BE2C (cell line): ENCODE results near the gene FAM107A.
"Not testable (repeated sequence)": the region's sequence is repeated elsewhere in the genome, so short reads cannot be mapped to it uniquely, and the experiment has no call there.

ENCODE experiments used
- DNase-seq: peaks from one replicate; pipeline ENCODE4 v3.0.0-alpha.2; 2020
- H3K27me3 ChIP-seq: fragments of 250-450 bp; sonication (Bioruptor Pico); 2 replicates; pipeline ENCODE4 v1.5.1; 2020; ENCODE audit warnings: mild to moderate bottlenecking
- H3K36me3 ChIP-seq: fragments of 250-450 bp; sonication (Bioruptor Pico); 2 replicates; pipeline ENCODE4 v1.5.1; 2020; ENCODE audit warnings: mild to moderate bottlenecking
- H3K4me1 ChIP-seq: fragments of 250-450 bp; sonication (Bioruptor Pico); 2 replicates; pipeline ENCODE4 v1.5.1; 2020
- H3K4me3 ChIP-seq: 2 replicates; pipeline ENCODE4 v1.5.1; 2011; ENCODE audit warnings: low read depth, low read length
- H3K9me3 ChIP-seq: fragments of 250-450 bp; sonication (Bioruptor Pico); 2 replicates; pipeline ENCODE4 v1.5.1; 2020
- TF ChIP-seq, protein P1 (sequence below): IDR thresholded peaks from 2 replicates; pipeline ENCODE4 v1.5.1; 2012; ENCODE audit warnings: mild to moderate bottlenecking, low read depth, low read length

The FAM107A gene

DNA sequence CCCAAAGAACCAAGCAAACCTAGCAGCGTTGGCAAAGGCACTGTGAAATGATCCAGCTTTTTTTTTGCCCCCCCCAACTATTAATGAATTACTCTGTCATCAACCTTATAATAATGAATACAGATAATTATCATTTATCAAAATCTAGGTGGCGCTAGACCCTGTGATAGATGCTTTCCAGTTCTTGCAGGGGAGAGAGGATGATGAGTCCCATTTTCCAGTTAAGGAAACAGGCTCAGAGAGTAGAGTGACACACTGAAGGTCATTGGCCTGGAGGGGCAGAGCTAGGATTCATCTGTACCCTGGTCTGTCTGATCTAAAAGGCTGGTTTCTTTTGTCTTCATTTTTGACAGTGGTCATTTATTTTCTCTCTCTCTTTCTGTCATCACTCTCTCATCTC lies 45.2 kb downstream of the FAM107A start:
- no peaks in the 10 kb centered on the region for H3K36me3 ChIP-seq
- H3K4me1 ChIP-seq: no peaks in the 10 kb centered on the region
- H3K27me3 ChIP-seq: no peaks in the 10 kb centered on the region
- no peaks in the 10 kb centered on the region for H3K9me3 ChIP-seq
- no peak overlapping the region for H3K4me3 ChIP-seq
- DNase-seq: no peak
- TF ChIP-seq, protein P1, sequence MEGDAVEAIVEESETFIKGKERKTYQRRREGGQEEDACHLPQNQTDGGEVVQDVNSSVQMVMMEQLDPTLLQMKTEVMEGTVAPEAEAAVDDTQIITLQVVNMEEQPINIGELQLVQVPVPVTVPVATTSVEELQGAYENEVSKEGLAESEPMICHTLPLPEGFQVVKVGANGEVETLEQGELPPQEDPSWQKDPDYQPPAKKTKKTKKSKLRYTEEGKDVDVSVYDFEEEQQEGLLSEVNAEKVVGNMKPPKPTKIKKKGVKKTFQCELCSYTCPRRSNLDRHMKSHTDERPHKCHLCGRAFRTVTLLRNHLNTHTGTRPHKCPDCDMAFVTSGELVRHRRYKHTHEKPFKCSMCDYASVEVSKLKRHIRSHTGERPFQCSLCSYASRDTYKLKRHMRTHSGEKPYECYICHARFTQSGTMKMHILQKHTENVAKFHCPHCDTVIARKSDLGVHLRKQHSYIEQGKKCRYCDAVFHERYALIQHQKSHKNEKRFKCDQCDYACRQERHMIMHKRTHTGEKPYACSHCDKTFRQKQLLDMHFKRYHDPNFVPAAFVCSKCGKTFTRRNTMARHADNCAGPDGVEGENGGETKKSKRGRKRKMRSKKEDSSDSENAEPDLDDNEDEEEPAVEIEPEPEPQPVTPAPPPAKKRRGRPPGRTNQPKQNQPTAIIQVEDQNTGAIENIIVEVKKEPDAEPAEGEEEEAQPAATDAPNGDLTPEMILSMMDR: no peak; the same call in 1 of the 2 replicates

DNA sequence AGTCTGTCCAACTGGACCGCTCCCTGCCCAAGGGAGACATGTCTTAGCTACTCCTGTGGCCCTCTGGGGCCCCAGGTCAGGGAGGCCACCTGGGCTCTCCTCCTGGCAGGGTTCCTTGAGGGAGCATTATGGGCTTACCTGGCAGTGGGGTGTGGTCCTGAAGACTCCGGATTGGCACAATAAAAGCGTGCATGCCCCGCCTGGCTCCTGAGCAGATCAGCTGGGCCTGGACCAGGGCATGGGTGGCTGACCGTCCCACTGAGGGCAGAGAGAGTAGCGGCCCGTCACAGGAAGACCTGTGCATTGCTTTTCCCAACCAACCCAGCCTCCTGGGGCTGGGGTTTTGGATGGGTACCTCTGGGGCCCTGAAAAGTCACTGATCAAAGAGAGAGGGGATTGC lies 45.6 kb downstream of the FAM107A start:
- H3K27me3 ChIP-seq: no peaks in the 10 kb centered on the region
- H3K9me3 ChIP-seq: no peaks in the 10 kb centered on the region
- H3K36me3 ChIP-seq: no peaks in the 10 kb centered on the region
- no peak for DNase-seq
- no peak overlapping the region for H3K4me3 ChIP-seq
- TF ChIP-seq, protein P1: no peak
- H3K4me1 ChIP-seq: no peaks in the 10 kb centered on the region

DNA sequence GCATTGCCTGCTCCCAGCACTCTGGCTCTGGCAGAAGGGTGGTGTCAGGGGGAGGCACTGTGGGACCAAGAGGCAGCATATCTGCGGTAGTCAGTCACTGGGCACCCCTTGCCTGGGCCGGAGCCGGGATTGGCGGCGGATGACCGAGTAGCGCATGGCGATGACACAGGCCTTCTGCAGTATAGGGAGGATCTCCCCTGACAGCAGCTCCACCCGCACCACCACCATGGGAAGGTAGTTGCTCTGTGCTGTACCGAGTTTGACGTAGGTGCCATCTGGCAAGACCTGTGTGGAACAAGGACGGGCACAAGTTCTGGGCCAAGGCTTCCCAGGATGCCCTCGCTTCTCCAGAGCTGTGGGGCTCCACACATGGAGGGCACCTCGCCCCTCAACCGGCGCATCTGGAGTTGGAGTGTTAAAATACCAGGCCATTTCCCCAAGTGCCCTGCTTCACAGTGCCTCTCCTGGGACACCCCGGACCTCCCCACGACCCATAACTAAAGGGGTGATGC lies 46.8 kb downstream of the FAM107A start:
- TF ChIP-seq, protein P1: no peak
- H3K36me3 ChIP-seq: no peaks in the 10 kb centered on the region
- no peaks in the 10 kb centered on the region for H3K4me1 ChIP-seq
- no peak for DNase-seq
- no peaks in the 10 kb centered on the region for H3K9me3 ChIP-seq
- no peak overlapping the region for H3K4me3 ChIP-seq
- H3K27me3 ChIP-seq: no peaks in the 10 kb centered on the region

DNA sequence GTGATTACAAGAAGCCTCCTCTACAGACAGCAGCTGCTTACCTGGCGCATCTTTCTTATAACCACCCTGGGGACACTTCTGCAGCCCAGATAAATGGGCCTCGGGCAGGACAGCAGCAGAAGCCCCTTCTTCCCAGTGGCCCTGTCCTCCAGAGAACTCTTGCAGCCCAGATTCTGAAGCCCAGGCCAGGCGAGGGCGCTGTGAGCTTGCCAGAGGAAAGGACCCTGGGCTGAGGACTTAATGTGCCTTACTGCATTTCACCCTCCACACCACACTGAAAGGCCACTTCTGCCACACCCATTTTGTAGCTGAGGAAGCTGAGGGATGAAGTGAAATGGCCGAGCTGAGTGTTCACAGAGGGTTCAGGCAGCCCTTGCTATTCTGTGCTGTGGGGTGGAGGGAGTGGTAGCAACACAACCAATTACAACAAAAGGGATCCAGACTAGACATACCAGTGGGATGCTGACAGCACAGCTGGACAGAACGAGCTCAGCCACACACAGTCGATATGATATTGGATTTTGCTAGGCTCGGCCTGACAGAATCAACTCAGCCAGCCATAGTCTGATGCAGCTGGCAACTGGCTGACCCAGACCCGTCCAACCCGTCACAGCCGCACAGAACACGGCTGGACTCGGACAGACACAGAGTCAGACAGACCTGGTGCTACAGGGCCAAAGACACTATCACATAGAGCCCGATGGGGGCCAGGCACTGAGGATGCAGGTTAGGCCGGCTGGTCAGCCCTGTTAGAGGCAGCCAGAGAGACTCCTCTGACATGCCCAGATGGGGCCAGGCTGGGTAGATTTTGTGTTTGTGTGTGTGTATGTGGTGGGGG lies 47.5 kb downstream of the FAM107A start:
- H3K9me3 ChIP-seq: no peaks in the 10 kb centered on the region
- peak; percentile 37 for DNase-seq
- TF ChIP-seq, protein P1: peak; percentile 30

DNA sequence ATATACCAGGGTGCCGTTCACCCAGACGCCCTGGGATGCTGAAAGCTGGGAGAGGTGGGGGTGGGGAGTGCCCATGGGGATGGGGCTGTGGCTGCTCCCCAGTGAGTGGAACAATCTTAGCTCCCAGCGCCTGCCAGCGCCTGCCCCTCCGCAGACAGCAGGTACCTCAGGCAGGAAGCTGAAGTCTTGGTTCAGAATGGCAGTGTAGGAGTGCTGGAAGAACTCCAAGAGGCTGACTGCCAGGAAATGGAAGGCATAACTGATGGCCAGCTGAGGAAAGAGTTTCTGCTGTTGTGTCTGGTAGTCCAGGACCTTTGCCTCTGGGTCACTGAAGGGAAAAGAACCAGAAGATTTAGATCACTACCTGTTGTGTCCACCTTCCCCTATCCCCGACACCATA lies 48.6 kb downstream of the FAM107A start:
- H3K4me3 ChIP-seq: no peak overlapping the region
- H3K4me1 ChIP-seq: no peaks in the 10 kb centered on the region
- peak; percentile 35 for DNase-seq
- TF ChIP-seq, protein P1: no peak
- no peaks in the 10 kb centered on the region for H3K27me3 ChIP-seq
- H3K36me3 ChIP-seq: no peaks in the 10 kb centered on the region
- no peaks in the 10 kb centered on the region for H3K9me3 ChIP-seq

More for the DNA sequence above, 47.5 kb downstream of the FAM107A start:
- no peak overlapping the region for H3K4me3 ChIP-seq
- H3K27me3 ChIP-seq: no peaks in the 10 kb centered on the region
- no peaks in the 10 kb centered on the region for H3K36me3 ChIP-seq
- no peaks in the 10 kb centered on the region for H3K4me1 ChIP-seq

DNA sequence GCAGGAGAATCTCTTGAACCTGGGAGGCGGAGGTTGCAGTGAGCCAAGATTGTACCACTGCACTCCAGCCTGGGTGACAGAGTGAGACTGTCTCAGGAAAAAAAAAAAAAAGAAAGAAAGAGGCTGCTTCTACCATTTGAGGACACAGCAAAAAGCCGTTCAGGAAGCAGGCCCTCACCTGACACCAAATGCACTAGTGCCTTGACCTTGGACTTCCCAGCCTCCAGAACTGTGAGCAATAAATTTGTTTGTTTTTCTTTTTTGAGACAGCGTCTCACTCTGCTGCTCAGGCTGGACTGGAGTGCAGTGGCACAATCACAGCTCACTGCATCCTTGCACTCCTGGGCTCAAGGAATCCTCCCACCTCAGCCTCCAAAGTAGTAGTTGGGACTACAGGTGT lies 49.8 kb downstream of the FAM107A start:
- not testable (repeated sequence) for H3K4me1 ChIP-seq, H3K36me3 ChIP-seq, H3K27me3 ChIP-seq, DNase-seq, H3K9me3 ChIP-seq, H3K4me3 ChIP-seq
